WERI-Rb-1 (cell line): Measurements from ENCODE around the gene KAZN.

Source experiments
- DNase-seq: peaks from one replicate; pipeline ENCODE4 v3.0.0-alpha.2; 2020
- H3K27ac ChIP-seq: fragments of 250-450 bp; sonication (Bioruptor Pico); 2 replicates; pipeline ENCODE4 v1.5.1; 2020; ENCODE audit warnings: mild to moderate bottlenecking, moderate library complexity
- H3K27me3 ChIP-seq: fragments of 250-450 bp; sonication (Bioruptor Pico); 2 replicates; pipeline ENCODE4 v1.5.1; 2021; ENCODE audit warnings: mild to moderate bottlenecking, low read depth, moderate library complexity; ENCODE audit not compliant: insufficient read depth, severe bottlenecking
- H3K36me3 ChIP-seq: fragments of 250-450 bp; sonication (Bioruptor Pico); 2 replicates; pipeline ENCODE4 v1.5.1; 2020; ENCODE audit warnings: mild to moderate bottlenecking, moderate library complexity
- H3K4me3 ChIP-seq: 2 replicates; pipeline ENCODE4 v1.5.1; 2011; ENCODE audit warnings: low read depth, mild to moderate bottlenecking, control low read depth, low read length
- H3K9me3 ChIP-seq: fragments of 250-450 bp; sonication (Bioruptor Pico); 2 replicates; pipeline ENCODE4 v1.5.1; 2021; ENCODE audit warnings: mild to moderate bottlenecking, moderate library complexity; ENCODE audit not compliant: severe bottlenecking
- TF ChIP-seq, protein P1 (sequence below): IDR thresholded peaks from 2 replicates; pipeline ENCODE4 v1.5.1; 2011; ENCODE audit warnings: low read depth, mild to moderate bottlenecking, control low read depth, inconsistent platforms, low read length

Gene KAZN

DNA sequence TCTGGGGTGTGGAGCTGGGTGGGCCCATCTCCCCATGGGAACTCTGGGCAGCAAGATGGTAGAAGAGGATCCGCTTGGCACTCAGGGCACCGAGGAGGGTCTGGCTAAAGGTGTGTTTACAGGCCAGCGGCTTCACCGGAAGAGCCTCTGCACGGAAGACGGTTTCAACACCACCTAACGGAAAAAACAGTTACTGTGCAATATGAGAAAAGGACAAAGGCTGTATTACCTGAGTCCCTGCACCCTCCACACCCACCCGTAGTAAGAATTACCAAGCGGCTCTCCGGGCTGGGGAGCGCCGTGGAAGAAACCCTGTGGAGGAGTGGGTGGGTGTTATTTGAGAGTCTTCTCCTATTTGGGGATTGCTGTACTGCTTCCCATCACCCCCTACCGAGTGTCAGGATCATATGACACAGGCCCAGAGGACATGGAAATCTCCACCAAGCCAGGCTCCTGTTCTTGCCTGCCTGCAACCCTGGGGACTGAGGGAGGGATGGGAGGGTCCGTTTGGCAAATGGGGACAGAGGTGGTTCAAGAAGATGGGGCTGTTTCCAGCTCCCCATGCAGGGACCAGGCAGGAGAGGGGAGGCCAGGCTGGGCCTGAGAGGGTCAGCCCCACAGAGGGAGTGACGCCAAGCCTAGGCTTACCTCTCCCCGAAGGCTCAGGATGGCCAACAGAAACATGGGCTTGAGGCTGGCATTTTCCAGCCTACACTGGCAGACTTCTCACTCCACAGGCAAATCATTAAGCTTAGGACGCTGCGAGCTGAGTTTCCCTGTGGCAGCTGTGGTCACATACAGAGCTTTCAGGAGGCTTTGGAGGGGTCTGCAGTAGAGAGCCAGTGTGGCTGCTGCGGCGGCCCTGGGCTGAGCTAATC, 351.6 kb downstream of the KAZN start:
- no peaks in the 10 kb centered on the region for H3K9me3 ChIP-seq
- no peaks in the 10 kb centered on the region for H3K27me3 ChIP-seq
- TF ChIP-seq, protein P1, sequence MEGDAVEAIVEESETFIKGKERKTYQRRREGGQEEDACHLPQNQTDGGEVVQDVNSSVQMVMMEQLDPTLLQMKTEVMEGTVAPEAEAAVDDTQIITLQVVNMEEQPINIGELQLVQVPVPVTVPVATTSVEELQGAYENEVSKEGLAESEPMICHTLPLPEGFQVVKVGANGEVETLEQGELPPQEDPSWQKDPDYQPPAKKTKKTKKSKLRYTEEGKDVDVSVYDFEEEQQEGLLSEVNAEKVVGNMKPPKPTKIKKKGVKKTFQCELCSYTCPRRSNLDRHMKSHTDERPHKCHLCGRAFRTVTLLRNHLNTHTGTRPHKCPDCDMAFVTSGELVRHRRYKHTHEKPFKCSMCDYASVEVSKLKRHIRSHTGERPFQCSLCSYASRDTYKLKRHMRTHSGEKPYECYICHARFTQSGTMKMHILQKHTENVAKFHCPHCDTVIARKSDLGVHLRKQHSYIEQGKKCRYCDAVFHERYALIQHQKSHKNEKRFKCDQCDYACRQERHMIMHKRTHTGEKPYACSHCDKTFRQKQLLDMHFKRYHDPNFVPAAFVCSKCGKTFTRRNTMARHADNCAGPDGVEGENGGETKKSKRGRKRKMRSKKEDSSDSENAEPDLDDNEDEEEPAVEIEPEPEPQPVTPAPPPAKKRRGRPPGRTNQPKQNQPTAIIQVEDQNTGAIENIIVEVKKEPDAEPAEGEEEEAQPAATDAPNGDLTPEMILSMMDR: no peak
- DNase-seq: no peak
- no peaks in the 10 kb centered on the region for H3K36me3 ChIP-seq
- no peak overlapping the region for H3K4me3 ChIP-seq
- H3K27ac ChIP-seq: no peak overlapping the region

DNA sequence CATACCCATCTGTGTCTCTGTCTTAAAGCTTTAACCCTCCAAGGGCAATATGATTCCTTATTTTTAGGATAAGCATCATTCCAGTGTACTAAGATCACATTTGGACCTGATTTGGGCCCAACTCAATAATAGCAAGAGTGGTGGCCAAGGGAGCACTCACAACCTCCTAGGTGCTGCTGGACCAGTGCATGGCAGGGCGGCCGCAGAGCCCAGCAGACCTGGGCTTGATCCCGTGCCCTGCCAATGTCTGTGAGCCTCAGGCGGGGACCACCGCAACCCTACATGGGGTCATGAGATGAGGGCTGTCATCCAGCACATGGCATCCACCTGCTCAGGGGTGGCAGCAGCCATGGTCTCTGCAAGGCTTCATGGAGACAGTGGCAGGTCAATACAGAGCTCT, 353.3 kb downstream of the KAZN start:
- TF ChIP-seq, protein P1: no peak
- no peaks in the 10 kb centered on the region for H3K9me3 ChIP-seq
- H3K27me3 ChIP-seq: no peaks in the 10 kb centered on the region
- DNase-seq: no peak
- no peaks in the 10 kb centered on the region for H3K36me3 ChIP-seq
- no peak overlapping the region for H3K27ac ChIP-seq
- no peak overlapping the region for H3K4me3 ChIP-seq

DNA sequence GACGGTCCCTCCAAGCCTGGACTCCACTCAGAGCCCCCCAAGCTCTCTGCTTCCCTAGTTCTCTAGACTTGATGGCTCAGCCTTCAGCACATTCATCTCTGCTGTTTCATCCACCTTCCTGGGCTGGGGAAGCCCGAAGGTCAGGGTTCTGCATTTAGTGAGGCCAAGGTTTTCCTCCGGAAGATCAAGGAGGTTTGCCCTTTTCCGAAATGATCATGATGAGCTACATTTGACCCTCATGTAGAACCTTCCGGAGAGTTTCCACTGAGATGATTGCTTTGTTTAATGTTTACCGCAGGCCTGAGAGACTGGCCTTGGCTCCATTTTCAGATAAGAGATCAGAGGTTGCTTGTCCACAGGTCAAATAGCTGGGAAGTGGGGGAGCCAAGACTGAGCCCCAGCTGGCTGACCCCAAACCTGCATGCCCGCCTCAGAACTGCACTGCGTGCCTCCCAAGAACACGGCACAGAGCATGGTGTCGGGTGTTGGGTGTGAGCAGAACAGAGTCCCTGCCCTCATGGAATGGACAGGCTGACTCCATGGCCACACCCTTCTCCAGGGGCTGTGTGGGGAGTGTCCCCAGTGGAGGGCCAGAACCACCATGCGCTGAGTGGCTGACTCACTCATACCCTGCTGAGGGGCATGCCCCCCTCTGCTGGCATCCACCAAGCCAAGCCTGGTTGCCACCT, 354.3 kb downstream of the KAZN start:
- no peaks in the 10 kb centered on the region for H3K9me3 ChIP-seq
- no peaks in the 10 kb centered on the region for H3K27me3 ChIP-seq
- H3K4me3 ChIP-seq: no peak overlapping the region
- DNase-seq: no peak
- no peak overlapping the region for H3K27ac ChIP-seq
- H3K36me3 ChIP-seq: no peaks in the 10 kb centered on the region
- TF ChIP-seq, protein P1: no peak

DNA sequence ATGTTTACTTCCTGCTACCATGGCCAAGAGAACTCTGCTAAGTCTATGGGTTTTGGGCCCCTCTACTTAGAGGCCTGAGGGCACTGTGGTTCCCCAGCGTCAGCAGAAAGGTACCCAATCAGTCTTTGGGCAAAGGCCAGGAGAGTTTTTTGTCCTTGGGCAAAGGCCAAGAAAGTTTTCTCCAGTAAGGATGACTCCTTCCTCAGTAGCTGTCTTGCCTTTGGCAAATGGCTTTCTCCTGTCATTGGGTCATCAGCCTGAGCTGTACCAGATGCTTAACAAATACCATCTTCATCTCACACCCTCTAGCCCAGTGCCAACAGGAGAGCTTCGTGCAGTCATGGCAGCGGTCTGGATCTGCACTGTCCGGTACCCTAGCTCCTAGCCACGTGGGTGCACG, 355.7 kb downstream of the KAZN start:
- no peaks in the 10 kb centered on the region for H3K36me3 ChIP-seq
- H3K4me3 ChIP-seq: no peak overlapping the region
- H3K27me3 ChIP-seq: no peaks in the 10 kb centered on the region
- H3K27ac ChIP-seq: no peak overlapping the region
- H3K9me3 ChIP-seq: no peaks in the 10 kb centered on the region
- no peak for DNase-seq
- TF ChIP-seq, protein P1: no peak

DNA sequence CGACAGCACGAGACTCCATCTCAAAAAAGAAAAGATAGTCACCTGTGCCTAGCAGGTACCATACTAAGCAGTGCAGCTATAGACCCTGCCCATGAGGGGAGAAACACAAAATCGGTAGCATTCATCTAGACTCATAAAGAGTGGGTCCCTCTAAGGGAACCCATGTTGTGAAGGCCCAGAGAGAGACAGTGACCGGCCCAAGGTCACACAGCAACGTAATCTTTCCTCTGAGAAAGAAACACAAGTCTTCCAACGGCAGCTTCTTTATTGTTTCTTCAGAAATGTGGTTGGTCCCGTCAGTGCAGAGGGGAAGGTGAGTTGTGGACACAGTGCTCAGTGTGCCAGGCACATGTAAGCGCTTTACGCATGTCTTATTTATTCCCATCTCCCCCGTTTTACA, 356.4 kb downstream of the KAZN start:
- Histone ChIP-seq H3K9me3 (no peaks in the 10 kb centered on the region), H3K27me3 (no peaks in the 10 kb centered on the region), H3K27ac (no peak overlapping the region), H3K4me3 (no peak overlapping the region), H3K36me3 (no peaks in the 10 kb centered on the region)
- DNase-seq: no peak
- TF ChIP-seq, protein P1: no peak
